ENCODE measurements around the gene APOLD1.
"Not testable (repeated sequence)": the region's sequence is repeated elsewhere in the genome, so short reads cannot be mapped to it uniquely, and the experiment has no call there.

APOLD1 gene

DNA sequence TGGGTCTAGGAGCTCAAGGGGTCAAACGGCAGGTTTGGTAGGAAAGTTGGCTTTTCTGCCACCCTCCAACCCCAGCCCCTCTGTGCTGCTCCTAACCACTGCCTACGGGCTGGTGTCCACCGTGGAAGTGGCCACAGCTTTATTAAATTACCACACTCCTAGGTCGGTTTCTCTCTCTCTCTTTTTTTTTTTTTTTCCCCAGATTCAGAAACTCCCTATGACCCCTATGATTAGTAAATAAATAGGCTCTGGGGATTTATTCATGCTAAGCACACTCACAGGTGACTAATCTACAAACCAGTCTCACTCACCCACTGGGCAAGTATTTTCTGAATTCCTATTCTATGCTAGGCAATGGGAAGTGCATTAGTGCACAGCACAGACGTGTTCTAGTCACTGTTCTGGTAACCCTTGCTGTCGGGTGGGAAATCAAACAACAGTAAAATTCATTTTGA, 19.0 kb downstream of the APOLD1 start:
- no peaks in the 10 kb centered on the region for H3K79me2 ChIP-seq (ENCODE audit: insufficient read depth, low read depth)
- no peak for TF ChIP-seq CTCF (conservative IDR thresholded peaks at IDR 0.05; ENCODE audit: low read depth, low read length)
- no peaks in the 10 kb centered on the region for H3K36me3 ChIP-seq (ENCODE audit: insufficient read depth)
- peaks cover 26% of the 10 kb centered on the region for H3K4me1 ChIP-seq (ENCODE audit: low read depth, poor library complexity, severe bottlenecking)
- no peak overlapping the region for H3K9ac ChIP-seq
- H3K4me3 ChIP-seq (IDR thresholded peaks at IDR 0.05; ENCODE audit: insufficient read depth, low read depth, low read length) = no peak overlapping the region
- H3K27ac ChIP-seq = no peak overlapping the region
- H3K27me3 ChIP-seq (ENCODE audit: insufficient read depth, low read depth) = no peaks in the 10 kb centered on the region
- H4K20me1 ChIP-seq (ENCODE audit: insufficient read depth) = no peaks in the 10 kb centered on the region
- H2AFZ ChIP-seq (ENCODE audit: low read depth) = no peak overlapping the region
- H3K4me2 ChIP-seq = no peak overlapping the region

GRCh38 chr12:12806784-12807516, 21.5 kb downstream of the APOLD1 start:
- H2AFZ ChIP-seq (ENCODE audit: low read depth) = no peak overlapping the region
- TF ChIP-seq CTCF (conservative IDR thresholded peaks at IDR 0.05; ENCODE audit: low read depth, low read length) = no peak
- H3K4me1 ChIP-seq (ENCODE audit: low read depth, poor library complexity, severe bottlenecking) = peaks cover 26% of the 10 kb centered on the region
- H3K9ac ChIP-seq = no peak overlapping the region
- no peak overlapping the region for H3K4me2 ChIP-seq
- no peaks in the 10 kb centered on the region for H3K27me3 ChIP-seq (ENCODE audit: insufficient read depth, low read depth)
- no peak overlapping the region for H3K27ac ChIP-seq
- H3K36me3 ChIP-seq (ENCODE audit: insufficient read depth) = no peaks in the 10 kb centered on the region
- H3K79me2 ChIP-seq (ENCODE audit: insufficient read depth, low read depth) = no peaks in the 10 kb centered on the region
- no peaks in the 10 kb centered on the region for H4K20me1 ChIP-seq (ENCODE audit: insufficient read depth)
- no peak overlapping the region for H3K4me3 ChIP-seq (IDR thresholded peaks at IDR 0.05; ENCODE audit: insufficient read depth, low read depth, low read length)

- H3K9ac ChIP-seq; H2AFZ ChIP-seq (ENCODE audit: low read depth); H3K79me2 ChIP-seq (ENCODE audit: insufficient read depth, low read depth); H3K4me2 ChIP-seq; H3K36me3 ChIP-seq (ENCODE audit: insufficient read depth); H3K4me3 ChIP-seq (IDR thresholded peaks at IDR 0.05; ENCODE audit: insufficient read depth, low read depth, low read length); H4K20me1 ChIP-seq (ENCODE audit: insufficient read depth); H3K27me3 ChIP-seq (ENCODE audit: insufficient read depth, low read depth); H3K27ac ChIP-seq: not testable (repeated sequence)
- peaks cover 21% of the 10 kb centered on the region for H3K4me1 ChIP-seq (ENCODE audit: low read depth, poor library complexity, severe bottlenecking)
Observed at GRCh38 chr12:12807517-12807903, 22.1 kb downstream of the APOLD1 start.

DNA sequence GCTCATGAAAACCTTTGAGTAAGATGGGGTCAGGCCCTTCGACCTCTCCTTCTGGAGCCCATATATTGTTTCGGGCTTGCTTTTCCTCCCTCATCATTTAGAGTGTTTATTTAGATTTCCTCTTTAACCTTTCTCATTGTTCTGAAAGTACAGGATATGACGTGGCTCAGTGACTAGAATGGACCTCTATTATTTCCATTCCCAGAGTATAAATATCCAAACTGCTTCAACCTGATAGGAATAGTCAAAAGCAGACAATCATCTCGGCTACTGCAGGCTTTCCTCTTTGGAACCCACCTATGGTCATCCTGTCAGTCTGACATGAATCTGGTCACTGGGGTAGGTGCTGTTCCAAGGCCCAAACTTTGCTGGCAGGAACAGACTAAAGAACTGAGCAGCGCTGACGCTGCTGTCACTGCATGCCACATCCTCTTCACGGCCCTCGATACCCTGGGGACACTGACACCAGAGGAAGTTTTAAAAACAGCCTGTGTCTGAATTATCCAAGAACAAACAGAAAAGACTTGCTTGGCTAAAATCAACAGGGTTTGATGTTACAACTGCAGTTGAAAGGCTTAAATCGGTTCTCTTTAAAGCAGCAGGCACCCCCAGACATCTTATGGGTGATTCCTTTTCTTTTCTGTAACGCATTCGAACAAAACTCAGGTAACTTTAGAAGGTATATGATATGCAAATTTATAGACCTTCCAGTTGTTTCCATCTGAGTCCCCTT, 22.7 kb downstream of the APOLD1 start:
- Histone ChIP-seq H3K4me2 (no peak overlapping the region), H2AFZ (ENCODE audit: low read depth) (no peak overlapping the region), H3K79me2 (ENCODE audit: insufficient read depth, low read depth) (no peaks in the 10 kb centered on the region), H3K9ac (no peak overlapping the region), H4K20me1 (ENCODE audit: insufficient read depth) (no peaks in the 10 kb centered on the region), H3K36me3 (ENCODE audit: insufficient read depth) (no peaks in the 10 kb centered on the region), H3K27me3 (ENCODE audit: insufficient read depth, low read depth) (no peaks in the 10 kb centered on the region), H3K27ac (no peak overlapping the region), H3K4me3 (IDR thresholded peaks at IDR 0.05; ENCODE audit: insufficient read depth, low read depth, low read length) (no peak overlapping the region), H3K4me1 (ENCODE audit: low read depth, poor library complexity, severe bottlenecking) (peaks cover 19% of the 10 kb centered on the region)
- no peak for TF ChIP-seq CTCF (conservative IDR thresholded peaks at IDR 0.05; ENCODE audit: low read depth, low read length)

GRCh38 chr12:12810553-12811021, 25.1 kb downstream of the APOLD1 start:
- Histone ChIP-seq H3K36me3 (ENCODE audit: insufficient read depth) (no peaks in the 10 kb centered on the region), H3K4me3 (IDR thresholded peaks at IDR 0.05; ENCODE audit: insufficient read depth, low read depth, low read length) (no peak overlapping the region), H3K4me2 (no peak overlapping the region), H4K20me1 (ENCODE audit: insufficient read depth) (no peaks in the 10 kb centered on the region), H3K27me3 (ENCODE audit: insufficient read depth, low read depth) (no peaks in the 10 kb centered on the region), H3K9ac (no peak overlapping the region), H2AFZ (ENCODE audit: low read depth) (no peak overlapping the region), H3K27ac (no peak overlapping the region), H3K4me1 (ENCODE audit: low read depth, poor library complexity, severe bottlenecking) (peaks cover 19% of the 10 kb centered on the region), H3K79me2 (ENCODE audit: insufficient read depth, low read depth) (peaks cover 23% of the 10 kb centered on the region)
- TF ChIP-seq CTCF (conservative IDR thresholded peaks at IDR 0.05; ENCODE audit: low read depth, low read length) = no peak

Data from KMS-11 (cell line).